OCI-LY7 (cell line): ENCODE data around the gene FEN1.

ENCODE experiments used
- CTCF ChIP-seq: fragments of 200-600 bp; sonication (generic); conservative IDR thresholded peaks from 2 replicates; pipeline ENCODE4 v1.5.1; 2014; ENCODE audit warnings: mild to moderate bottlenecking, antibody characterized with exemption, low read length, moderate library complexity, mixed read lengths
- EZH2phosphoT487 ChIP-seq: fragments of 200-600 bp; sonication (generic); IDR thresholded peaks from 2 replicates; pipeline ENCODE4 v1.6.1; 2018; ENCODE audit warnings: low read depth, borderline replicate concordance, mild to moderate bottlenecking, mixed run types, antibody characterized with exemption, low read length, moderate library complexity, mixed read lengths

- no peak for TF ChIP-seq CTCF
- no peak for TF ChIP-seq EZH2phosphoT487
Observed at GRCh38 chr11:61833926-61834277, 41.2 kb downstream of the FEN1 start.
